GM19043 (cell line): ENCODE measurements around the gene TBXT.
"Not testable (repeated sequence)": the region's sequence is repeated elsewhere in the genome, so short reads cannot be mapped to it uniquely, and the experiment has no call there.

Source experiments
- ATAC-seq: cut with Tn5 transposase; IDR thresholded peaks from one replicate; pipeline ENCODE4 v1.9.1; 2021; ENCODE audit warnings: low read depth; ENCODE audit not compliant: unreplicated experiment

The TBXT gene

GRCh38 chr6:166172546-166172945 lies 4.9 kb upstream of the TBXT start:
- ATAC-seq: no peak

- no peak for ATAC-seq
Measured at GRCh38 chr6:166169549-166170421, 2.1 kb upstream of the TBXT start.

- ATAC-seq: no peak
Measured at GRCh38 chr6:166168616-166169548, 1.2 kb upstream of the TBXT start.

GRCh38 chr6:166167258-166167731 lies 356 bp downstream of the TBXT start:
- no peak for ATAC-seq

- ATAC-seq: no peak
Measured at GRCh38 chr6:166166314-166167257, 1.1 kb downstream of the TBXT start.

- ATAC-seq: no peak
Measured at GRCh38 chr6:166165558-166166313, 1.9 kb downstream of the TBXT start.

- ATAC-seq: peak; percentile 80
Measured at GRCh38 chr6:166162599-166163342, 4.9 kb downstream of the TBXT start.

- ATAC-seq: no peak
Measured at GRCh38 chr6:166157930-166158617, 9.6 kb downstream of the TBXT start.

GRCh38 chr6:166156942-166157341 lies 10.7 kb downstream of the TBXT start:
- ATAC-seq: no peak

GRCh38 chr6:166153966-166154365 lies 13.7 kb downstream of the TBXT start:
- no peak for ATAC-seq

GRCh38 chr6:166152660-166153059 lies 15.0 kb downstream of the TBXT start:
- no peak for ATAC-seq

- ATAC-seq: no peak
Measured at GRCh38 chr6:166151798-166152197, 15.9 kb downstream of the TBXT start.

- no peak for ATAC-seq
Measured at GRCh38 chr6:166145751-166146150, 21.9 kb downstream of the TBXT start.

- no peak for ATAC-seq
Measured at GRCh38 chr6:166143011-166143410, 24.6 kb downstream of the TBXT start.

GRCh38 chr6:166127624-166128472 lies 39.8 kb downstream of the TBXT start:
- no peak for ATAC-seq

- not testable (repeated sequence) for ATAC-seq
Measured at GRCh38 chr6:166123115-166123514, 44.5 kb downstream of the TBXT start.

- no peak for ATAC-seq
Measured at GRCh38 chr6:166121726-166122125, 45.9 kb downstream of the TBXT start.
